HEK293 (cell line): ENCODE measurements around the gene HM13.

Experiments used
- CTCF ChIA-PET: fragments of 350-600 bp; formaldehyde crosslinking; extraction: SDS; loops from one replicate; lab custom pipeline; 2021; ENCODE audit warnings: antibody characterized with exemption; lab: Yijun Ruan, JAX
- POLR2A ChIA-PET: fragments of 300-600 bp; formaldehyde crosslinking; extraction: SDS; loops from one replicate; lab custom pipeline; 2020; ENCODE audit warnings: antibody characterized with exemption, inconsistent platforms; lab: Yijun Ruan, JAX
- H3K27ac ChIP-seq: fragments of 200-500 bp; sonication (Bioruptor generic); 2 replicates; pipeline ENCODE4 v1.5.1; 2014; ENCODE audit warnings: low read depth, low read length, control low read depth, inconsistent platforms; ENCODE audit errors: extremely low read depth
- H3K36me3 ChIP-seq, 2 experiments: fragments of 200-500 bp in 1 of 2; sonication (Bioruptor generic) in 1 of 2; 1 replicate in 1 of 2; 2 replicates in 1 of 2; pipeline ENCODE4 v1.5.1; 2014 to 2017; ENCODE audit warnings: inconsistent platforms in 2 of 2, low read length in 2 of 2; ENCODE audit not compliant: control insufficient read depth in 2 of 2, insufficient read depth in 1 of 2
- H3K4me1 ChIP-seq: fragments of 200-500 bp; sonication (Bioruptor generic); 2 replicates; pipeline ENCODE4 v1.5.1; 2014; ENCODE audit warnings: mild to moderate bottlenecking, low read length, inconsistent platforms; ENCODE audit not compliant: control insufficient read depth, insufficient read depth
- H3K4me3 ChIP-seq: 2 replicates; pipeline ENCODE4 v1.5.1; 2011; ENCODE audit warnings: low read depth, mild to moderate bottlenecking, control low read depth, low read length, moderate library complexity
- H3K9me3 ChIP-seq: fragments of 200-500 bp; sonication (Bioruptor generic); 2 replicates; pipeline ENCODE4 v1.5.1; 2014; ENCODE audit warnings: low read depth, low read length, inconsistent platforms; ENCODE audit not compliant: control insufficient read depth, insufficient read depth
- BCL11A ChIP-seq: fragments of 450-650 bp; formaldehyde crosslinking; IDR thresholded peaks from 2 replicates; pipeline ENCODE4 v1.5.1; 2016; ENCODE audit warnings: low read depth, missing biosample characterization, missing genetic modification characterization
- KLF16 ChIP-seq: fragments of 450-650 bp; formaldehyde crosslinking; IDR thresholded peaks from 2 replicates; pipeline ENCODE4 v1.5.1; 2017; ENCODE audit warnings: missing biosample characterization, missing genetic modification characterization
- KLF7 ChIP-seq: fragments of 450-650 bp; formaldehyde crosslinking; IDR thresholded peaks from 2 replicates; pipeline ENCODE4 v1.5.1; 2016; ENCODE audit warnings: missing biosample characterization, missing genetic modification characterization, borderline replicate concordance
- ZBTB20 ChIP-seq: fragments of 450-650 bp; formaldehyde crosslinking; IDR thresholded peaks from 2 replicates; pipeline ENCODE4 v1.5.1; 2016; ENCODE audit warnings: missing biosample characterization, missing genetic modification characterization
- ZNF221 ChIP-seq: fragments of 450-650 bp; formaldehyde crosslinking; IDR thresholded peaks from 2 replicates; pipeline ENCODE4 v1.5.1; 2017; ENCODE audit warnings: missing biosample characterization, missing genetic modification characterization, borderline replicate concordance
- ZNF341 ChIP-seq: fragments of 450-650 bp; formaldehyde crosslinking; IDR thresholded peaks from 2 replicates; pipeline ENCODE4; 2016; ENCODE audit warnings: low read depth, missing biosample characterization, missing genetic modification characterization
- ZNF366 ChIP-seq: fragments of 450-650 bp; formaldehyde crosslinking; conservative IDR thresholded peaks from 2 replicates; pipeline ENCODE4 v1.5.1; 2016; ENCODE audit warnings: missing biosample characterization, missing genetic modification characterization
- ZNF510 ChIP-seq: fragments of 450-650 bp; formaldehyde crosslinking; IDR thresholded peaks from 2 replicates; pipeline ENCODE4 v1.5.1; 2018; ENCODE audit warnings: mild to moderate bottlenecking, missing genetic modification characterization, missing biosample characterization; ENCODE audit not compliant: insufficient replicate concordance
- ZNF558 ChIP-seq: fragments of 450-650 bp; formaldehyde crosslinking; IDR thresholded peaks from 2 replicates; pipeline ENCODE4 v1.5.1; 2016; ENCODE audit warnings: missing biosample characterization, missing genetic modification characterization
- ZNF561 ChIP-seq: fragments of 450-650 bp; IDR thresholded peaks from 2 replicates; pipeline ENCODE4 v1.5.1; 2018; ENCODE audit warnings: missing biosample characterization, missing genetic modification characterization, borderline replicate concordance
- ZNF654 ChIP-seq: fragments of 450-650 bp; formaldehyde crosslinking; IDR thresholded peaks from 2 replicates; pipeline ENCODE4 v1.5.1; 2016; ENCODE audit warnings: low read depth, missing biosample characterization, missing genetic modification characterization
- ZNF792 ChIP-seq: fragments of 450-650 bp; formaldehyde crosslinking; IDR thresholded peaks from 2 replicates; pipeline ENCODE4 v1.5.1; 2016; ENCODE audit warnings: missing biosample characterization, missing genetic modification characterization
- ZNF830 ChIP-seq: fragments of 450-650 bp; IDR thresholded peaks from 2 replicates; pipeline ENCODE4 v1.5.0; 2018; ENCODE audit warnings: missing biosample characterization, missing genetic modification characterization, low read depth, mild to moderate bottlenecking, moderate library complexity
- TF ChIP-seq, protein P1 (sequence below): fragments of 450-650 bp; formaldehyde crosslinking; IDR thresholded peaks from 2 replicates; pipeline ENCODE4 v1.5.1; 2016; ENCODE audit warnings: missing biosample characterization, missing genetic modification characterization

The HM13 gene

DNA sequence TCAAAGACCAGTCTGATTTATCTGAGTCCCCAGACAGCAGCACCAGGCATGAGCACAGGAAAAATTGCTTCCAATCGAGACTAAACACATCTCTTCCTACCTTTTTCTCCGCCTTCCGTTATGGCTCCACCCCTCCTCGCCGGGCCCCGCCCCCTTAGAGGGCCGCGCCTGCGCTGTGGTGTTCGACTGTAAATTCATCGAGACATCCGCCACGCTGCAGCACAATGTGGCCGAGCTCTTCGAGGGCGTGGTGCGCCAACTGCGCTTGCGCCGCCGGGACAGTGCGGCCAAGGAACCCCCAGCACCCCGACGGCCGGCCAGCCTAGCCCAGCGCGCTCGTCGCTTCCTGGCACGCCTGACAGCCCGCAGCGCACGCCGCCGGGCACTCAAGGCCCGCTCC lies 30.2 kb upstream of the HM13 start:
- no peak overlapping the region for H3K27ac ChIP-seq
- H3K36me3 ChIP-seq = no peaks in the 10 kb centered on the region
- H3K4me1 ChIP-seq = no peaks in the 10 kb centered on the region
- H3K4me3 ChIP-seq = no peak overlapping the region
- no peaks in the 10 kb centered on the region for H3K9me3 ChIP-seq
- ChIA-PET POLR2A (no interaction called here), CTCF (interaction anchor here (0.5 to 5.7 kb wide), 2 partner anchors 19 to 71 kb away, joined by 3 to 28 read pairs; no protein-coding TSS in a partner anchor)
- no peak for TF ChIP-seq BCL11A (tag by site-specific recombination)
- no peak for TF ChIP-seq ZNF558 (tag by site-specific recombination)
- TF ChIP-seq ZNF221 (tag by site-specific recombination) = no peak
- TF ChIP-seq, protein P1, sequence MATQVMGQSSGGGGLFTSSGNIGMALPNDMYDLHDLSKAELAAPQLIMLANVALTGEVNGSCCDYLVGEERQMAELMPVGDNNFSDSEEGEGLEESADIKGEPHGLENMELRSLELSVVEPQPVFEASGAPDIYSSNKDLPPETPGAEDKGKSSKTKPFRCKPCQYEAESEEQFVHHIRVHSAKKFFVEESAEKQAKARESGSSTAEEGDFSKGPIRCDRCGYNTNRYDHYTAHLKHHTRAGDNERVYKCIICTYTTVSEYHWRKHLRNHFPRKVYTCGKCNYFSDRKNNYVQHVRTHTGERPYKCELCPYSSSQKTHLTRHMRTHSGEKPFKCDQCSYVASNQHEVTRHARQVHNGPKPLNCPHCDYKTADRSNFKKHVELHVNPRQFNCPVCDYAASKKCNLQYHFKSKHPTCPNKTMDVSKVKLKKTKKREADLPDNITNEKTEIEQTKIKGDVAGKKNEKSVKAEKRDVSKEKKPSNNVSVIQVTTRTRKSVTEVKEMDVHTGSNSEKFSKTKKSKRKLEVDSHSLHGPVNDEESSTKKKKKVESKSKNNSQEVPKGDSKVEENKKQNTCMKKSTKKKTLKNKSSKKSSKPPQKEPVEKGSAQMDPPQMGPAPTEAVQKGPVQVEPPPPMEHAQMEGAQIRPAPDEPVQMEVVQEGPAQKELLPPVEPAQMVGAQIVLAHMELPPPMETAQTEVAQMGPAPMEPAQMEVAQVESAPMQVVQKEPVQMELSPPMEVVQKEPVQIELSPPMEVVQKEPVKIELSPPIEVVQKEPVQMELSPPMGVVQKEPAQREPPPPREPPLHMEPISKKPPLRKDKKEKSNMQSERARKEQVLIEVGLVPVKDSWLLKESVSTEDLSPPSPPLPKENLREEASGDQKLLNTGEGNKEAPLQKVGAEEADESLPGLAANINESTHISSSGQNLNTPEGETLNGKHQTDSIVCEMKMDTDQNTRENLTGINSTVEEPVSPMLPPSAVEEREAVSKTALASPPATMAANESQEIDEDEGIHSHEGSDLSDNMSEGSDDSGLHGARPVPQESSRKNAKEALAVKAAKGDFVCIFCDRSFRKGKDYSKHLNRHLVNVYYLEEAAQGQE (tag by site-specific recombination) = no peak

DNA sequence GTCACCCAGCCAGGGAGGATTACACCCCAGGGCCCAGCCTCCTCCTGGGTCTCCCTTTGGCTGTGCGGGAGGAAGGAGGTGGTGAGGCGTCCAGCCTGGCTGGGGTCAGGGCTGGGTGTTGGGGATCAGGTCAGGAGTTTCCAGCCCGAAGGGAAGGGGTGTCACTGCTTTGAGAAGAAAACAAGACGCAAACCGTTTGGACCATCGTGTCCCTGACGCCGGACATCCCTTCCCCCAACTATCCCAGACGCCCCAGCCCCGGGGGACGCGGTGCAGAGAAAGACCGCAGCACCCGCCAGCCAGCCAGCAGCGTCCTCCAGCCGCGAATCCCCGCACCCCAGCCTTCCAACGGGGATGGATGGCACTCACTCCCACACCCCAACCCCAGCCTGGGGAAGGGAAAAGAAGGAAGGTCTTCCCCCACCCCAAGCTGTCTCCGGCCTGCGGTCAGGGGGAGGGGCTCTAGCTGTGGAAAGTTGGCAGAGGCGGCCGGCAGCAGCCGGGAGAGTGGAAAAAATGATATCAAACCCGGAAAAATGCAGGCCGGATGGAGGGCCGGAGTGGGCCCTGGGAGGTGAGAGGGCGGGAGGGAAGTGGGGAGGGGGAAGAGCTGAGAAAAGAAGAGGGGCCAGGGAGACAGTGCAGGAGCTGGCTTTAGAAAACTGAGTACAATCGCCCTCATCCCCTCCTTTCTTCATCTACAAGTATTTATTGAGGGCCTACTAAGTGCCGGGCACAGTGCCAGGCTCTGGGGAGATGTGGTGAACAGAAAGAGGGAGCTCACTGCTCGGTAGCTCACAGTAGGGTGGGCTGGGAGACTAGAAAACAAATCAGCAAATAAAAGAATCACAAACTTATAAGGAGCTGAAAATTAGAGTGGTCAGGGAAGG lies 28.5 kb upstream of the HM13 start:
- ChIA-PET POLR2A (no interaction called here), CTCF (interaction anchor here (0.6 to 1.5 kb wide), 3 partner anchors 16 to 25 kb away, joined by 3 to 10 read pairs (median 5); no protein-coding TSS in a partner anchor)
- H3K27ac ChIP-seq = no peak overlapping the region
- H3K36me3 ChIP-seq = no peaks in the 10 kb centered on the region
- no peaks in the 10 kb centered on the region for H3K4me1 ChIP-seq
- H3K4me3 ChIP-seq = no peak overlapping the region
- TF ChIP-seq ZNF561 (tag by site-specific recombination) (no peak), ZBTB20 (tag by site-specific recombination) (no peak)
- H3K9me3 ChIP-seq = no peaks in the 10 kb centered on the region

DNA sequence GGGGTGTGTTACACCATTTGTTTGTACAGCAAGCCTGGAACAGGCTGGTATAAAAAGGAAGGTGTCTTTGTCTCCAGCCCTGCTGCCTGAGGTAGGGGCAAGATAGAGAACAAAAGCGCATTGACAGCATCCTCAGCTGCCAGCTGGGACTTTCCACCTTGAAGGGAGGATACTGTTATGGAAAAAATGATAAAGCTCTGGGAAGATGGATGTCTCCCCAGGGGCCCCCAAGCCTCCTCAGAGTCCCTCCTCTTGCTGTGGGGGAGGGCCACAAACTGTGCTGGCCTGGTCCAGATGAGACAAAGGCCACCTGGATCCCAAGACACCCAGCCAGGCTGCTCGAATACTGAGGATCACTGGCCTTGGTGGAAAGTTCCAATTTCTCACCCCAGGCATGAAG lies 26.1 kb upstream of the HM13 start:
- H3K27ac ChIP-seq = no peak overlapping the region
- H3K4me3 ChIP-seq = no peak overlapping the region
- ChIA-PET CTCF (interaction anchor here (1.2 to 4.6 kb wide), 3 partner anchors 15 to 80 kb away, joined by 3 to 22 read pairs (median 6); no protein-coding TSS in a partner anchor), POLR2A (no interaction called here)
- H3K4me1 ChIP-seq = no peaks in the 10 kb centered on the region
- H3K9me3 ChIP-seq = no peaks in the 10 kb centered on the region
- no peak for TF ChIP-seq KLF16 (tag by site-specific recombination)
- no peak for TF ChIP-seq ZNF510 (tag by site-specific recombination)
- no peak for TF ChIP-seq KLF7 (tag by site-specific recombination)
- TF ChIP-seq ZNF830 (tag by site-specific recombination) = no peak
- no peak for TF ChIP-seq ZNF654 (tag by site-specific recombination)
- no peak for TF ChIP-seq ZNF341 (tag by site-specific recombination)
- TF ChIP-seq ZNF366 (tag by site-specific recombination) = no peak
- TF ChIP-seq ZNF792 = no peak
- H3K36me3 ChIP-seq = no peaks in the 10 kb centered on the region
